Measurements from ENCODE around the gene SLC35A5.

SLC35A5 gene

GRCh38 chr3:112633191-112633590 is 71.3 kb downstream of the SLC35A5 start:
- TF ChIP-seq CTCF (IDR thresholded peaks at IDR 0.05): no peak

GRCh38 chr3:112633757-112634156 is 71.9 kb downstream of the SLC35A5 start:
- no peak for TF ChIP-seq CTCF (IDR thresholded peaks at IDR 0.05)

- TF ChIP-seq CTCF (IDR thresholded peaks at IDR 0.05): no peak
Measured at GRCh38 chr3:112634786-112635541, 73.1 kb downstream of the SLC35A5 start.

All from LNCAP (cell line).